GM23248 (cell line): ENCODE results near the gene TBL1XR1. TPM values are rescaled to one million over a fixed set of nuclear protein-coding genes. Genes with fewer than 3 reads are reported as not detected.
"Not testable (repeated sequence)": the region's sequence is repeated elsewhere in the genome, so short reads cannot be mapped to it uniquely, and the experiment has no call there.

Experiments
- DNase-seq: peaks from one replicate; pipeline ENCODE4 v3.0.0-alpha.2; 2015
- H2AFZ ChIP-seq: fragments of 200-600 bp; sonication (generic); 2 replicates; pipeline ENCODE4 v1.6.1; 2016; ENCODE audit warnings: antibody characterized with exemption
- H3F3A ChIP-seq: fragments of 200-600 bp; sonication (generic); 2 replicates; pipeline ENCODE4 v1.6.1; 2016; ENCODE audit warnings: mild to moderate bottlenecking, antibody characterized with exemption, mixed run types; ENCODE audit not compliant: insufficient read depth
- H3K27ac ChIP-seq: fragments of 200-600 bp; sonication (generic); 2 replicates; pipeline ENCODE4 v1.5.1; 2016; ENCODE audit warnings: mild to moderate bottlenecking
- H3K27me3 ChIP-seq: fragments of 200-600 bp; sonication (generic); replicated peaks from 2 replicates; pipeline ENCODE4 v1.6.1; 2016; ENCODE audit warnings: mild to moderate bottlenecking; ENCODE audit not compliant: insufficient read depth
- H3K36me3 ChIP-seq: fragments of 200-600 bp; sonication (generic); 2 replicates; pipeline ENCODE4 v1.6.1; 2016; ENCODE audit warnings: low read depth, mild to moderate bottlenecking
- H3K4me1 ChIP-seq: fragments of 200-600 bp; sonication (generic); 2 replicates; pipeline ENCODE4 v1.6.1; 2016; ENCODE audit warnings: mild to moderate bottlenecking; ENCODE audit not compliant: insufficient read depth
- H3K4me2 ChIP-seq: fragments of 200-600 bp; sonication (generic); one replicate; pipeline ENCODE4 v1.6.1; 2016; ENCODE audit warnings: mild to moderate bottlenecking; ENCODE audit not compliant: unreplicated experiment
- H3K4me3 ChIP-seq: fragments of 200-600 bp; sonication (generic); 2 replicates; pipeline ENCODE4 v1.5.1; 2016; ENCODE audit warnings: mild to moderate bottlenecking
- H3K79me2 ChIP-seq: fragments of 200-600 bp; sonication (generic); 2 replicates; pipeline ENCODE4 v1.6.1; 2016; ENCODE audit warnings: mild to moderate bottlenecking; ENCODE audit not compliant: insufficient read depth
- H3K9ac ChIP-seq: fragments of 200-600 bp; sonication (generic); 2 replicates; pipeline ENCODE4 v1.6.1; 2016; ENCODE audit warnings: mild to moderate bottlenecking
- H3K9me2 ChIP-seq: fragments of 200-600 bp; sonication (generic); 2 replicates; pipeline ENCODE4 v1.6.1; 2016; ENCODE audit warnings: mixed run types, mild to moderate bottlenecking, moderate library complexity; ENCODE audit not compliant: insufficient read depth
- H3K9me3 ChIP-seq: fragments of 200-600 bp; sonication (generic); one replicate; pipeline ENCODE4 v1.6.1; 2017; ENCODE audit warnings: low read depth
- H4K20me1 ChIP-seq: fragments of 200-600 bp; sonication (generic); 2 replicates; pipeline ENCODE4 v1.6.0; 2016; ENCODE audit not compliant: insufficient read depth
- EZH2 ChIP-seq: fragments of 200-600 bp; sonication (generic); IDR thresholded peaks from 2 replicates; pipeline ENCODE4 v1.6.1; 2018; ENCODE audit warnings: antibody characterized with exemption, mild to moderate bottlenecking; ENCODE audit not compliant: insufficient read depth, poor library complexity, severe bottlenecking
- EZH2phosphoT487 ChIP-seq: fragments of 200-600 bp; sonication (generic); IDR thresholded peaks from 2 replicates; pipeline ENCODE4 v1.6.1; 2018; ENCODE audit warnings: antibody characterized with exemption, moderate library complexity, mild to moderate bottlenecking, low read depth; ENCODE audit not compliant: insufficient read depth
- WGBS, 2 experiments: methylation state at CpG; one replicate each; pipeline ENCODE4 v1.1.6; 2015 to 2017; ENCODE audit warnings: low lambda C conversion rate in 2 of 2, low coverage in 1 of 2; ENCODE audit errors: missing lambda C conversion rate in 2 of 2; 5-methylcytosine and 5-hydroxymethylcytosine counted together
- in situ Hi-C: fragments of 300-500 bp; cut with MboI; formaldehyde crosslinking; loops from 2 replicates; pipeline ENCODE4 v1.15.0; 2020
- polyA plus RNA-seq: library from polyadenylated mRNA; unstranded; fragments of >200 nt; fragmentation: Nextera tagmentation; extraction: Ambion mirVana; gene quantifications from 2 replicates; pipeline ENCODE4 v1.2.1, GENCODE V29; 2016
- total RNA-seq: library from RNA; depleted of rRNA; stranded (reverse); fragments of >200 nt; shearing (Covaris generic); gene quantifications from 2 replicates; pipeline ENCODE4 v1.2.3, GENCODE V29; 2014

Gene TBL1XR1
- total and polyA plus RNA-seq, 2 experiments from 2014 or later = 41.6 to 87.2 TPM

DNA sequence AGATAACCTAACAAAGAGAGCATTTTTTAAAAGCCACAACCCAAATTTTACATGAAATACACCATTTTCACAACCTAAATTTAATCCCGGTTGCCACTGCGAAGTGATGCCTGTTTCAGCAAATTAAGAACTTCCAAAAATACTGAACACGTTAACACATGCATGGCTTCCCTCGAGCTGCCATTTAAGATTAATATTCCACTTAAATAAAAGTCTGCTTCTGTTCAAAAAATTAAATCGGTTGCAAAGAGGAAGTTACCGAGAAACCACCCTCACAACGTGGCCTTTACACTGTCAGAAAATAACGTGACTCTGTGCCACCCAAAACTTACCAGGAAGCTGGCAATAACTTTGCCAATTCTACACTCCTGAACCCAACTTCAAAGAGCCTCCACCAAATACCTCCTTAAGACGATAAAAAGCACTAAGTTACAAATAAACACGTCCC is 1.2 kb downstream of the TBL1XR1 start:
- Histone ChIP-seq H3K4me1 (peaks cover 18% of the 10 kb centered on the region), H3K36me3 (no peaks in the 10 kb centered on the region), H3K4me3 (peak overlapping the region; percentile 81), H3K27me3 (no peaks in the 10 kb centered on the region), H4K20me1 (peaks cover 4% of the 10 kb centered on the region; the same call in 1 of the 2 replicates), H3K4me2 (peak overlapping the region; percentile 99), H3K9me2 (no peaks in the 10 kb centered on the region), H2AFZ (peak overlapping the region; percentile 58), H3F3A (peaks cover 11% of the 10 kb centered on the region), H3K9me3 (no peaks in the 10 kb centered on the region), H3K79me2 (peaks cover 56% of the 10 kb centered on the region), H3K27ac (peak overlapping the region; percentile 82), H3K9ac (peak overlapping the region; percentile 93)
- 1% methylated on average over 9 to 10 of the region's 10 CpGs for WGBS, 2 experiments
- in situ Hi-C loops = loop anchor here (10.0 kb wide), 1 partner anchor 159 kb away; no protein-coding TSS in a partner anchor
- TF ChIP-seq EZH2phosphoT487 (no peak), EZH2 (no peak)
- DNase-seq = peak; percentile 45

DNA sequence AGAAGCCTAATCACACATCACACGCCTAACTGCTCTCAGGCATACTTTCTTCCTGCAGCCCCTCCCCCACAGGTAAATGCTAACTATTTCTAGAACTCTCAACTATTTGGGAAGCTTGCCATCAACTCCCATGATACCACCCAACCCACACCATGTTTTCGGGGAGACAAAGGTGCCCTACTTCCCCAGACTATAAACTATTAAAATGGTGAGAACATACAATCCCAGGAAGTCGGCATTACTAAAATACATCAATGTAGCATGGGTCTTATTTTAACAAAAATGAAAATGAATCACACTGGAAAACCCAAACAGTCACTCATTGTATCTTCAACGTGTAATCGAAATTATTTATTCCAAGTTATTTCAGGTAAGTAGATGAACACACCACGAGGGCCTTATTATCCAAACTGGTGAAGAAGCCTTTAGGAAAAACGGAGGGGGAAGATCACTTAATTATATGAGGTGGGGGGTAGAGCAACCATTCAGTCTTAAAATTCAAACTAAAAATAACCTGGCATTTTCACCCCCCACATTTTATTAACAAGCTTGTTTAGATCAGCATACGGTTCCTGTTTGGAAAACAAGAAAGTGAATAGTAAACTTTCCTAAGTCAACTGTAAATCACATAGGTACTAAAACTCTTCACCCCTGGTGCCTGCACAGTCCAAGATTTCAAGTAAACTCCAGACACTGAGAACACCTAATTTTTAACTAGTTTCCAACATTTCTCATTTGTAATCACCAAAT is 1.9 kb downstream of the TBL1XR1 start:
- Histone ChIP-seq H3K27ac (peak overlapping the region; percentile 82), H3K9ac (peak overlapping the region; percentile 93), H3K36me3 (no peaks in the 10 kb centered on the region), H3K9me3 (no peaks in the 10 kb centered on the region), H3K4me1 (peaks cover 24% of the 10 kb centered on the region), H3F3A (peaks cover 11% of the 10 kb centered on the region), H4K20me1 (peaks cover 4% of the 10 kb centered on the region; the same call in 1 of the 2 replicates), H3K4me2 (peak overlapping the region; percentile 99), H3K4me3 (peak overlapping the region; percentile 81), H3K27me3 (no peaks in the 10 kb centered on the region), H3K79me2 (peaks cover 62% of the 10 kb centered on the region), H2AFZ (peak overlapping the region; percentile 58), H3K9me2 (no peaks in the 10 kb centered on the region)
- in situ Hi-C loops = loop anchor here (10.0 kb wide), 1 partner anchor 159 kb away; no protein-coding TSS in a partner anchor
- DNase-seq = peak; percentile 41
- TF ChIP-seq EZH2phosphoT487 (no peak), EZH2 (no peak)
- WGBS, 2 experiments = 19 to 20% methylated on average over 7 to 8 of the region's 8 CpGs

DNA sequence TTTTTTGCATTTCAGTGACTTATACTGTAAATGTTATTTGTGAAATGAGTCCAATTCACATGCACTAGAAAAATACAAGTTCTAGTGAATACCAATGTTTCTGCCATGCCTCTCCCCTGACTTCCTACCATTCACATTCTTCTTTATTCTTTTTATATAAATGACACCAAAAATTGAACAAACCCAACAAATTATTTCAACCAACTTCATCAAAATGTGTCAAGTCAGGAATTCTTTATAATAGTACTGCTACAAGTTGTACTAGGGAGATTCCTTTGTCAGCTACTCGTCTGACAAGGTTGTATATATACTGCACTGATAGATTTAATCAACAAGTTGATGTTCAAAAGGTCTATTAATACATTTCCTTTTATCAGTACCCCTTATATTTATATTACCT is 3.0 kb downstream of the TBL1XR1 start:
- Histone ChIP-seq H3K4me2 (peak overlapping the region; percentile 99), H3K79me2 (peaks cover 74% of the 10 kb centered on the region), H3K9ac (no peak overlapping the region), H3K9me2 (no peaks in the 10 kb centered on the region), H3K27ac (no peak overlapping the region), H4K20me1 (peaks cover 9% of the 10 kb centered on the region), H3K27me3 (no peaks in the 10 kb centered on the region), H3K9me3 (no peaks in the 10 kb centered on the region), H2AFZ (no peak overlapping the region), H3K4me1 (peaks cover 27% of the 10 kb centered on the region), H3K4me3 (0 out of 2 replicates have a peak overlapping the region, but pooled peaks have one; percentile 81), H3F3A (peaks cover 7% of the 10 kb centered on the region), H3K36me3 (no peaks in the 10 kb centered on the region)
- in situ Hi-C loops = loop anchor here (10.0 kb wide), 1 partner anchor 161 kb away; no protein-coding TSS in a partner anchor
- no peak for TF ChIP-seq EZH2
- no peak for TF ChIP-seq EZH2phosphoT487
- no peak for DNase-seq
- WGBS, 2 experiments = 88 to 95% methylated on average over 1 of the region's 1 CpG

DNA sequence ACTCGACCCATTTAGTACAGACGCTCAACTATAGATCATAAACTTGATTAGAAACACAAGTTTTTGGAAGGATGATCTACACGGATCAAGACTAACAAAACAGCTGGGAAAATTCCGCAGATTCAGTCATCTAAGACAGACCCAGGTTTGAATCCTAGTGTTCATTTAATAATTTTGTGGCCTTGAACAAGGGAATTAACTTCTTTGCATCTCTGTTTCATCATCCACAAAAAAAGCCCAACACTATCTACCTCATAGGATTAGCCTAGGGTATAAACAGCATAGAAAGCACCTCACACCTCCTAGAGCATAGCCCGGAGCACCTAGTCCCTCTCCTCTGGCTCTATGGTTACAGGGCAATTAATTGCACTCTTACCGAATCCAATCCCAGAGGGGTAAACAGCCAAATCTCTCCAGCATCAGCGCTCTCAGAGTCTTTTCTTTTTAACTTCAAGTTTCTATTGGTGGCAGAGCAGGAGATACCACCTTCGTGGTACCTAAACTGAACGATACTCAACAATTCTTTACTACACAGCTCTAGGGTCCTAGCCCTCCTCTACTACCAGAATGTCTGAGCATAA is 3.5 kb downstream of the TBL1XR1 start:
- Histone ChIP-seq H3K9me2 (no peaks in the 10 kb centered on the region), H3K4me2 (no peak overlapping the region), H3K79me2 (peaks cover 79% of the 10 kb centered on the region), H4K20me1 (peaks cover 9% of the 10 kb centered on the region), H3K9me3 (no peaks in the 10 kb centered on the region), H2AFZ (no peak overlapping the region), H3F3A (peaks cover 4% of the 10 kb centered on the region), H3K9ac (no peak overlapping the region), H3K27me3 (no peaks in the 10 kb centered on the region), H3K27ac (no peak overlapping the region), H3K4me3 (no peak overlapping the region), H3K4me1 (peaks cover 27% of the 10 kb centered on the region), H3K36me3 (no peaks in the 10 kb centered on the region)
- in situ Hi-C loops = loop anchor here (10.0 kb wide), 1 partner anchor 161 kb away; no protein-coding TSS in a partner anchor
- 77 to 80% methylated on average over 9 of the region's 9 CpGs for WGBS, 2 experiments
- TF ChIP-seq EZH2 (no peak), EZH2phosphoT487 (no peak)
- DNase-seq = no peak

- H3K9ac ChIP-seq, H4K20me1 ChIP-seq, H3K4me2 ChIP-seq, H2AFZ ChIP-seq, H3F3A ChIP-seq, H3K27ac ChIP-seq, H3K4me3 ChIP-seq, H3K27me3 ChIP-seq, H3K9me2 ChIP-seq, DNase-seq, H3K9me3 ChIP-seq, H3K36me3 ChIP-seq: not testable (repeated sequence)
- in situ Hi-C loops = loop anchor here (10.0 kb wide), 1 partner anchor 162 kb away; no protein-coding TSS in a partner anchor
- peaks cover 84% of the 10 kb centered on the region for H3K79me2 ChIP-seq
- 99 to 100% methylated on average over 12 of the region's 12 CpGs for WGBS, 2 experiments
- H3K4me1 ChIP-seq = peaks cover 27% of the 10 kb centered on the region
These were observed 4.0 kb downstream of the TBL1XR1 start for GRCh38 chr3:177193275-177193674.
